ENCODE results near the gene MYBPC3. TPM values are rescaled to one million over a fixed set of nuclear protein-coding genes. Genes with fewer than 3 reads are reported as not detected.

Gene MYBPC3
- polyA plus RNA-seq, 4 donors: 0.05 to 0.14 (median 0.08) TPM; not detected in 1

DNA sequence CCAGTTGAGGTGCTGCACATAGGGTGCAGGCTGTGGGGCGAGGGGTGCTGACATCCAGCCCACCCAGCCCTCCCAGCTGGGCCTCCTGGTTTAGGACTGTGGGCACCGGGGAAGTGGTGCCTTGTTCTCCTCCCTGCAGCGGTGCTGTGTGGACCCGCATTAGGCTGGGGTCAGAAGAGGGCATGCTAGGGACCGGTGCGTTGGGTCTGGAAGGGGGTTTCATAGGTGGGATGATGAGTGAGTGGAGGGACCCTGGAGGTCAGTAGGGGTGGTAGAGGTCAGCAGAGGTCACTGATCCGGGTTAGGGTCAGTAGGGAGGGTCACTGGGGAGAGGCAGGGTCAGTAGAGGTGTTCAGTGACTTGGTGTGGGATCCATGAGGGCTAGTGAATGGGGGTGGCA, 6.7 kb upstream of the MYBPC3 start:
- DNase-seq (ENCODE audit: low read depth in 4 of 4, low spot score in 2 of 4): no peak

DNA sequence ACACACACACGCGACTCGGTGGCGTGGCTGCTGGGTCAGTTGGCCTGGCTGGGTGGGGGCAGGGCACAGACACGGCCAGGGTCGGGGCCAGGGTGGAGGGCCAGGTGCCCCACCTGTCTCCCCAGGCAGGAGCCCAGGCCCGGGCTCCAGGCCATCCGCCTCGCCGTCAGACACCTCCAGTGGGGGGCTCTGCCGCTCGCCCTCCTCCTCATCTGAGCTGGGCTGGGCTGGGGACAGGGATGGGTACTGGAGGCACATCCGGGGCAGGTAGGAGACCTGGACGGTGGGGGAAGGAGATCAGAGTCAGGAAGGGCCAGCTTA, 6.2 kb upstream of the MYBPC3 start:
- no peak for DNase-seq (ENCODE audit: low read depth in 4 of 4, low spot score in 2 of 4)

DNA sequence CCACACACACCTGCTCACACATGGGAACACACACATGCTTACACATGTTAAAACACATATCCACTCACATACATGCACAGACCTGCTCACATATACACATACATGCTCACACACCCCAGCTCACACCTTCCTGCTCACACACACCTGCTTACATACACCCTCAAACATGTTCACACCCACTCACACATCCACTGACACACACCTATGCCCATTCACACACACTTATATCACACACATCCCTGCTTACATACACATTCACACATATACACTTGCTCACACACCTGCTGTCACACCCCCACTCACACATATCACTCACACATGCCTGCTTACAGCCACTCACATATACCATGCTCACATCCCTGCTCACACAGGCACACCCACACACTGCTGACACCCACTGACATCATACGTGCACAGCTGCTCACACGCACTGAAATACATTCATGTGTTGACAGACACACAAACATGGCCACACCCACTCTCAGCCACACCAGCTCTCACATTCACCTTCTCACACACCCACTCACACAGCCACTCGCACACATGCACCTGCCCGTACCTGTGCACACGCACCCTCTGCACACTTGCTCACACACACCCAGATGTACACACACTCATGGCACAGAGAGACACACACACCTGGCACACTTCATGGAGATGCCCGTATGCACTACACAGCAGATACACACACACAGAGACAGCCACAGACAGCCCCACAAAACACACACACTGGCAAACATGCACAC, 5.7 kb upstream of the MYBPC3 start:
- DNase-seq (ENCODE audit: low read depth in 4 of 4, low spot score in 2 of 4): no peak

DNA sequence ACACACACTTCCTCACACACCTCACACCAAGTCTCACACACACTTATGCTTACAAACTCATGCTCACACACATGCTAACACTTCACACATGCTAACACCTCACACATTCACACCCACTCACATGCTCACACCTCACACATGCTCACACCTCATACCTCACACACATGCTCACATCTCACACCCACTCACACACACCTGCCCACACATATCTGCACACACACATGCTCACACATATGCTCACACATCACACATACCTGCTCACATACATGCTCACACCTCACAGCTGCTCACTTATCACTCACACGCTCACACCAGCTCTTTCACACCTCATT, 4.5 kb upstream of the MYBPC3 start:
- no peak for DNase-seq (ENCODE audit: low read depth in 4 of 4, low spot score in 2 of 4)

DNA sequence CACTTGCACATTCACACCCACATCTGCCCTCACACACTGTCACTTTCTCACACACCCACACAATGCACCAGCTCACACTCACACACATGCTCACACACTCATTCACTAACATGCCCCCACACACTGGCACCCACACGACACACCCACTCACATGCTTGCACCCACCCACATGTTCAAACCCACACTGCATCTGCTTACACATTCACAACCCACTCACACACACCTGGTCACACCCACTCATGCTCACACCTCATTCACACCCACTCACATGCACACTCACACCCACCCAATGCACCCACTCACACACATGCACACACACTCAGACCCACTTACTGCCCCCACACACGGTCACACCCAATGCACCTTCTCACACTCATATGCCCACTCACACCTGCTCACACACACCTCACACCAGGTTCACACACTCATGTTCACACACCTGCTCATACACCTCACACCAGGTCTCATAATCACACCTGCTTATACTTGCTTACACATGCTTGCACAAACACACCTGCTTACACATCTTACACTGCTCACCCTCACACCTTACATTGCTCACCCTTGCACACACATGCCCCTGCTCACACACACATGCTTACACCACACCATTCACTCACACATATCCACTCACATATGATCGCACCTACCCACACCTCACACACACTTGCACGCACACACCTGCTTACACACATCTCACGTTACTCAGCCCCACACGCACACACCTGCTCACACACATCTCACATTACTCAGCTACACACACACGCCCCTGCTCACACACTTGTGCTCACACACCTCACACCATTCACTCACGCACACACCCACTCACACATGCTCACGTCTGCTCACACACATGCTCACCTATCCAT, 3.9 kb upstream of the MYBPC3 start:
- no peak for DNase-seq (ENCODE audit: low read depth in 4 of 4, low spot score in 2 of 4)

DNA sequence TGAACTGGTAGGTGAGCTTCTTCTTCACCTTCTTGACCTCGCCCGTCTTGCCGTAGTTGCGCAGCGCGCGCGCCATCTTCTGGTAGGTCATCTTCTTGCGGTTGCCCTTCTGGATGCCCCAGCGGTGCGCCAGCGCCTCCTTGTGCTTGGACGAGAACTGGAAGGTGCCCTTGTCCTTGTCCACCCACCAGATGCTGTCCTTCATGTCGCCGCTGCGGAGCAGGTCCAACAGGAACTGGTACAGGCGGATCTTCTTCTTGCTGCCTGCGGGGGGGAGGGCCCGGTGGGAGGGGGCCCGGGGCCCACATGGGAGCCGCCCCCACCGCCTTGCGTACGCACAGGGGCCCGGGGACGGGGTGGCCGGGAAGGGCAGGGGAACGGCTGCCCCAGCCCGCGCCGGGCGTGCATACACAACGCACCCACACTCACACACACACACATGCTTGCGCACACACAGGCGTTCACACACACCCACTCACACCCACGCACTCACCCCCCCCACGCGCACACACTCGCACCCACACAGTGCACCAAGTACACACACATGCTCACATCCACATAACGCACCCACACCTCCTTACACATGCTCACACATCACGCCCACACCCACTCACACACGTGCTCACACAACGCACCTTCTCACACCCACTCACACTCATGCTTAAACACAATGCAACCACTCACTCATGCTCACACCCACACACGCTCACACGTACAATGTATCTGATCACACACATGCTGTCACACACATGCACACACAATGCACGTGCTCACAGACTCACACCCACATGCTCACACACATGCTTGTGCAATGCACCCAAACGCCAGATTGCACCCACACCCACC, 3.0 kb upstream of the MYBPC3 start:
- peak in 3 of 4 donors; percentile 70 to 85 (median 82) for DNase-seq (ENCODE audit: low read depth in 4 of 4, low spot score in 2 of 4)

DNA sequence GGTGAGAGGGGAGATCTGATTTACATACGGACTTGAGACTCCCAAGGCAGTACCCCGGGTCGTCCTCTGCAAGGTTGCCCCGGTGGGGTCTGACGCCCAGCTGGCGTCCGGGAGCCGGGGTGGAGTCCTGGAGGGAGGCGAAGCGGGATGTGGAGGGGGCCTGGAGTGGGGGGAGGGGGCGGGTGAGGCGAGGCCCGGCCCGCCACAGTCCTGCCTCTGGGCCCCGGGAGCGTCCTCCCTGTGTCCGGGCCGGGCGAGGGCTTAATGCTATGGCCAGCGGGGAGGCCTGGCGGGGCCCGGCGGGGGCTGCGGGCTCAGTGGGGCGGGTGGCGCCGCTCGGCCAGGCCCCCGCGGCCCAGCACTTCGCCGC, 2.4 kb upstream of the MYBPC3 start:
- DNase-seq (ENCODE audit: low read depth in 4 of 4, low spot score in 2 of 4): no peak

DNA sequence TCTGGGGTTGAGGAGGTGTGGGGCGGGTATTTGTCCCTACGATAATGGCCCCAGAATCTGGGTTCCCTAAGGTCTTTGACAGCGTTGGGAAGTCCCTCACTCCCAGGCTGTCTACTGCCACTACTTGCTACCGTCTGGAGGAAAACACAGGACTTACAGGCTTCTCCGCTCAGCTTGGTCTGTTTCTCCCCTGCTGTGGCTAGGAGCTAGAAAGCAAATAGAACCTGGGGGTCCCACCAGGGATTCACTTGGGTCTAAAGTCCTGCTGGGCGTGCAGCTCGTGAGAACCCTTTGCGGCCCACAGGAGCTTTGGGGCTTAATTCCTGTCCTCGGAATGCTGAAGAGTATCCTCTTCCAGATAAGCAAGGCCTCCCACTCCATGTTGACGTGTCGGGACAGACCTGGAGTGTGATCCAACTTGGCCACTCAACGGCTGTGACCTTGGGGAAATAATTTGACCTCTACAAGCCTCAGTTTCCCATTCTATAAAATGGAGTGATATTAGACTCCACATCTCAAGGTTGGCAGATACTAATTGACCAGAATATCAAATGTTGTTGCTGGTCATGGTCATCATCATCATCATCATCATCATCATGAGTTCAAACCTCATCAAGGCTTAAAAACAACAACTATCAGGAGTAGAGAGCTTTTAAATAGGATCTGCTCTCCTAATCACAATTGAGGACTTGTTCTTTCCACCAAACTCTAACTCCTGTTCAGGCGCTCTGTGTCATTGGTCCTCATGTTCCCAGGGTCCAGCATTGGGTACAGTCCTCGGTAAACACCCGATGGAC, 1.7 kb upstream of the MYBPC3 start:
- no peak for DNase-seq (ENCODE audit: low read depth in 4 of 4, low spot score in 2 of 4)

DNA sequence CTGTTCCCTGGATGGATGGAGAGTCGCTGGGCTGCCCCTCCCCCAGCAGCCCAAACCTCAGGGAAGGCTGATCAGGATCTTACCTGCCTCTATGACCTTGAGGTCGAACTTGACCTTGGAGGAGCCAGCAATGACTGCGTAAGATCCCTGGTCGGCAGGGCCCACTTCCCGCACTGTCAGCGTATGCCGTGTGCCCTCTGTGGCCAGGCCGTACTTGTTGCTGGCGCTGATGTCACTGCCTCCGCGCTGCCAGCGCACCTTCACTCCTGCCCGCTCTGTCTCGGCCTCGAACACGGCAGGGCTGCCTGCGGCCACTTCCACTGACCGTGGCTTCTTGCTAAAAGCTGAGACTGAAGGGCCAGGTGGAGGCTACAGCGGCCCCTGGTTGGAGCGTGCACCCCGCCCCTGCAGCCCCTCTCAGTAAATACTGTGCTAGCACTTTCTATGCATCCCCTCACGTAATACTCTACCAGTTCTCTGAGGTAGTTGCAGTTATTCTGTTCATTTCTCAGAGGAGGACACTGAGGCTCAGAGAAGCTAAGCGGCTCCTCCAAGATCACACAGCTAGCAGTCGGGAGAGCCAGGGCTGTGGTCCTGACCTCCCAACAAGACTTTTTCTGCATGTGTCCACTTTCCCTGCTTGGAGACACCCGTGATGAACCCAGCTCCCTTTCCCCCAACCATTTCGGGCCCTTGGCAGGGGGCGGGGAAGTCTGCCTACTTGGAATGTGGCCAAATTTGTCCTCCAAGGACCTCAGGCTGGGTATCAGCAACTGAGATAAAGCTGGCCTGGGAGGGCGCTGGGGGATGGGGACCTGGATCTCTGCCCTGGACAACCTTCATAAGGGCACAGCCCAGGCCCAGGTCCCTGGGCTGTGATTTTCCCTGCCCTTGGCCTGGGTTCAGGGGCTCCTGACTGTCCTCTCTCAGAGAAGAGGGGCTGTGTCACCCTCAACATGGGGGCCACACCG, 1.1 kb downstream of the MYBPC3 start:
- no peak for DNase-seq (ENCODE audit: low read depth in 4 of 4, low spot score in 2 of 4)

DNA sequence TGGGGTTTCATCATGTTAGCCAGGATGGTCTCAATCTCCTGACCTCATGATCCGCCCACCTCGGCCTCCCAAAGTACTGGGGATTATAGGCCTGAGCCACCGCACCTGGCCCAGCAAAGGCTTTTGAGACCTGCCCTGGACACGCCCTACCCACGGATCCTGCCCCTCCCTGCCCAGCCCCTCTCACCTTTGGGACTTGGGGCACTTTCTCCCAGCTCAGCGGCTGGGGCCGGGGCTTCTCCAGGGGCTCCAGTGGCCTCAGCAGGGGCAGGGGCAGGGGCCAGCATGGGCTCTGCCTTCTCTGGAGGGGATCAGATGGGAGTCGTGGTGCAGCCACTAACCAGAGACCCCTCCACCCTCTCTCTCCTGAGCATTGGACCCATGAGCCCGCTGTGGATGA, 2.2 kb downstream of the MYBPC3 start:
- DNase-seq (ENCODE audit: low read depth in 4 of 4, low spot score in 2 of 4): no peak

DNA sequence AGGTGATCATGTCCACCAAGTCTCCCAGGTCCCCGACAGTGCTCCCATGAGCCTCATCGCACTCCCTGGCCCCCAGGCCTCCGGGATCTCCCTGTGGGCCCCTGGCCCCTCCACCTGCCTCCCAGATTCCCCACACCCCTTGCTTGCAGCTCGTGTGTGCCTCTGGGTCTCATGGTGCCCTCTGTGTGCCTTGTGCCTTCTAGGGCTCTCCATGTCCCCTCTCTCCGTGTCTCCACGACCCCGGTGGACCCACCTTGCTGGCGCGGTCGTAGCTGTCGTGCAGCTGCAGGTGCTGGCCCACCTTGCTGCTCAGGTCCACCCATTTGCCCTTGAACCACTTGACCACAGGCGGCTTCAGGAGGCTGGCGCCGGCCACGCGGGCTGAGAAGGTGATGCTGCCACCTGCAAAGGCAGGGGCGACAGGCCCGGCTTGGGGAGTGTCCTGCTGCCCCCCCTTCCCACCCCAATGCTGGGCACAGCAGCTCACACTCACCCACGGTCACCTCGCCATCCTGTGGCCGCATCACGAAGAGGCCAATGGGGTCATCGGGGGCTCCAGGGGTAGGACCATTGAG, 2.9 kb downstream of the MYBPC3 start:
- no peak for DNase-seq (ENCODE audit: low read depth in 4 of 4, low spot score in 2 of 4)

DNA sequence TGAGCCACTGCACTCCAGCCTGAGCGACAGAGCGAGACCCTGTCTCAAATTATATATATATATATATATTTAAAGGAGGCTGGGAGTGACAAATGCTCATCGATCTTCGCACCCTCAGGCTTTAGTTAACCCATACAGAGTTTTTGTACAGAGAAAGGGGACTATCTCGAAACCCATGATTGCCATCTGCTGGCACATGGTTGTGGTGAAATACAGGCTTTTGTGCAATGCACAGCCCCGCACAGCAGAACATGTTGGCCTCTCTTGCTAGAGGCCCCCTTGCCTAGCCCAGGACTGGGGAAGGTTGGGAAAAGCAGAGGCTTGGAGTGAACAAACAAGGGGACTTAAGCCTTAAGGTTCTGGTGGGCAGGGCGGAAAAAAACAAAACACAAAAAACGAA, 3.6 kb downstream of the MYBPC3 start:
- no peak for DNase-seq (ENCODE audit: low read depth in 4 of 4, low spot score in 2 of 4)

DNA sequence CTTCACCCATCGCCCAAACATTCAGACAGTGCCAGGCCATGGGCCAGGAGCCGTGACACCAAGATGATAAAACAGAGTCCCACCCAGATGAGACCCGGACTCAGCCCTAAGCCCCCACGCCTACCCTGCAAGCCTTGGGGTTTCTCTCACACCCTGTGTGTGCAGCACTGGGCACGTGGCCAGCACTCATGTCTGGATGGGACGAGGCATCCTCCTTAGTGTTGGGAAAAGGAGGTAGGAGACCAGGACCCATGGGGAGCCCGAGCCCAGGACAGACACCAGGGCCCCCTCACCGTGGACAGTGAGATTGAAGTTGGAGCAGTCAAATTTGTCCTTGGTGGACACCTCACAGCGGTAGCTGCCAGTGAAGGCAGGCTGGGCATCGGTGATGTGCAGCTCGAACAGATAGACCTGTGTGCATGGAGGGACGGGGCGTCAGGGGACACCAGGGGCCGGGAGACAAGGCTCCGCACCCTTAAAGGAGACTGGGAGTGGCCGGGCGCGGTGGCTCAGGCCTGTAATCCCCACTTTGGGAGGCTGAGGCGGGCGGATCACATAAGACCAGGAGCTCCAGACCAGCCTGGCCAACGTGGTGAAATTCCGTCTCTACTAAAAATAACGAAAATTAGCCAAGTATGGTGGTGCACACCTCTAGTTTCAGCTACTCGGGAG, 4.2 kb downstream of the MYBPC3 start:
- no peak for DNase-seq (ENCODE audit: low read depth in 4 of 4, low spot score in 2 of 4)

DNA sequence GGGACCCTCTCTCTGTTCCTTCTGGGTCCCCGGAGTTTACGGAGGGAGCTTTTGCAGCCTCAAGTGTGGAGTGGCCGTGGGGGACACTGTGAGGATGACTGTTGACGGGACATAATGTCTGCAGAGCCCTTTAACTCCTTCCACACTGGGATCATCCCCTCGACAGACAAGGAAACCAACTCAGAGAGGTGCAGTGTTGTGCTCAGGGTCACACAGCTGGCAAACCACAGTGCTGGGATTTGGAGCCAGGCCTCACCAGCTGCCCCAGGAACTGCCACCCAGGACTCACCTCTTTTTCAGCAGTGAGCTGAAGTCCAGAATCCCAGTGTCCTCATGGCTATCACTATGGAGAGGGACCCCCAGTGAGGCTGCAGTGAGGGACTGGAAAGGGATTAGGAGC, 5.4 kb downstream of the MYBPC3 start:
- DNase-seq (ENCODE audit: low read depth in 4 of 4, low spot score in 2 of 4): no peak

DNA sequence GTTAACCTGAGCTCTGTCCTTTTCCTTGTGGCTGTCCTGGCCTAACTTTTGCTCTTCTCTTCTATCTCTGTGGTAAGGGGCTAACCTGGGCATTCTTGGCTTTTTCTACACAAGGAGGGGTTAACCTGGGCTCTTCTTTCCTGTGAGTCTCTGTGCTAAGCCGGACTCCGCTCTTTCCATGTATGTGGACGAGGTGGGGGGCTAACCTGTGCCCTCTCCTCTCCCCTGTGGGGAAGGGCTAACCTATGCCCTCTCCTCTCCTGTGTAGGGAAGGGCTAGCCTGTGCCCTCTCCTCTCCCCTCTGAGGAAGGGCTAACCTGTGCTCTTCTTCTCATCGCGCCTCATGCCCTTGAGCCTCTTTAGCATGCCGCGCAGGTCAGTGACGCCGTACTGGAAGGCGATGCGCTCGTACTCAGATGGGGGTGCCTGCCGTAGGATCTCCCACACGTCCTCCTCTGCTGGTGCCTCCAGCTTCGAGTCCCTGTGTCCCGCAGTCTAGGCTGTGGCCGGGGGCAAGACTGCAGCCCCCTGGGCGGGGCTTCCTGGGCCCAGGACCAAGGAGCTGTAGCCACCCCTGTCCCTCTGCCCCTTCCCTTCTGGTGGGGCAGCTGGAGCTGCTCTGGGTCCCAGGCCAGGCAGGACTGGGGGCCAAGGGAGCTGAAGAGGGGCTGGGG, 6.5 kb downstream of the MYBPC3 start:
- DNase-seq (ENCODE audit: low read depth in 4 of 4, low spot score in 2 of 4): no peak

DNA sequence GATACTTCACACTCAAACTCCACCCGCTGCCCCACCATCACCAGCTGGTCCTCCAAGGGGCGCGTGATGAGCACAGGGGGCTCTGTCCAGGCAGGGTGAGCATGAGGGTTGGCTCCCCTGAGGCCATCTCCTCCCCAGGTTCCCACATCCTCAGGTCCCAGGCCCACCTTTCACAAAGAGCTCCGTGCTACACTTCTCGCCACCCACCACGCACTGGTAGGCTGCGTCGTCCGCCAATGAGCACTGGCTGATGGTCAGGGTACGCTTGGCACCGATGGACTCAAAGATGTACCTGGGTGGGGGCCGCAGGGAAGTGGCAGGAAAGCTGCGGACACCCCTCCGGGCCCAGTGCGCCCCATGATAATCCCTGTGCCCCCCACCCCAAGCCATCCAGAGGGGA, 9.6 kb downstream of the MYBPC3 start:
- DNase-seq (ENCODE audit: low read depth in 4 of 4, low spot score in 2 of 4): no peak

DNA sequence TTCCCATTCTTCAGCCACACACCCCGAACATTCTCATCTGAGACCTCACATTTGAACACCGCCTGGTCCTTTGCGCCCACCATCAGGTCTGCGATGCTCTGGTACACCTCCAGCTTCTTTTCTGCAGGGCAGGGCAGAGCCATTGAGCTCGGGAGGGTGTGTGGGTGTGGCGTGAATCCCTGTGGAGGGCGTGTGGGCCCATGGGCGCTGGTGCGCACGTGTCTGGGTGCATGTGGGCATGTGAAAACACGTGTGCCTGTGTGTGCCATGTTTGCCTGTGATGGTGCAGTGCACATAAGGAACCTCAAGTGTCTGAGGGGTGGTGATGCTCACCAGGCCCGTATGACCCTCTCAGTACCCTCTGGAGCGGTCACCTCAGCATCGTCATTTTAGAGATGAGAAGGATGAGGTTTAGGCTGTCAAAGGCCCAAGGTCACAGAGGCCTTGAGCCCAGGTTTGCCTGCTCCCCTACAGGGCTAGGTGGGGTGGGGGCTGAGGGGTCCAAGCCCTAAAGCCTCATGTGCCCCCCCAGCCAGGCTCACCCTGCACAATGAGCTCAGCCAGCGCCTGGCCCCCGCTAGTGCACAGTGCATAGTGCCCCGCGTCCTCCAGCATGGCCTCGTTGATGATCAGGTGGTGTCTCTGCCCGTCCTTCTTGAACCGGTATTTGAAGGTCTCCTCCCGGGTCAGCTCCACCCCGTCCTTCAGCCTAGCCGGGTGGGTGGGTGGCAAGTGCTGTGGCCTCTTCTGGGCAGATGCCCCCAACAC, 10.3 kb downstream of the MYBPC3 start:
- DNase-seq (ENCODE audit: low read depth in 4 of 4, low spot score in 2 of 4): no peak

Measured in left renal cortex interstitium (tissue), 4 donors.